WTC11 (cell line): Measurements from ENCODE around the gene IFNLR1. TPM values are rescaled to one million over a fixed set of nuclear protein-coding genes. Genes with fewer than 3 reads are reported as not detected.

Experiments used
- ATAC-seq: fragments of 200-7000 bp; cut with Tn5 transposase; 2 replicates; pipeline ENCODE4 v1.10.0; 2021; ENCODE audit warnings: mild to moderate bottlenecking, moderate library complexity
- CTCF ChIA-PET: fragments of 300-600 bp; sonication (Branson Sonifier 250); formaldehyde crosslinking; loops from one replicate; lab custom pipeline; 2021; ENCODE audit warnings: antibody characterized with exemption; lab: Charles Lee
- POLR2A ChIA-PET: fragments of 350-600 bp; sonication (Branson Sonifier 250); formaldehyde crosslinking; loops from one replicate; lab custom pipeline; 2021; ENCODE audit warnings: antibody characterized with exemption; lab: Charles Lee
- DNase-seq: peaks from one replicate; pipeline ENCODE4 v3.0.0; 2021; ENCODE audit warnings: low spot score
- H3K27ac Mint-ChIP-seq: 2 replicates; pipeline ENCODE4 v1.8.0; 2021; ENCODE audit warnings: mixed read lengths
- H3K27me3 Mint-ChIP-seq: 2 replicates; pipeline ENCODE4 v1.8.0; 2021; ENCODE audit warnings: low read depth, mild to moderate bottlenecking, moderate library complexity, mixed read lengths
- H3K36me3 Mint-ChIP-seq: 2 replicates; pipeline ENCODE4 v1.8.0; 2021; ENCODE audit warnings: mixed read lengths
- H3K4me1 Mint-ChIP-seq: 2 replicates; pipeline ENCODE4 v1.8.0; 2022; ENCODE audit warnings: mixed read lengths
- H3K4me3 Mint-ChIP-seq: 2 replicates; pipeline ENCODE4 v1.8.0; 2021; ENCODE audit warnings: mild to moderate bottlenecking, moderate library complexity, mixed read lengths
- H3K9me3 Mint-ChIP-seq: 2 replicates; pipeline ENCODE4 v1.8.0; 2021; ENCODE audit warnings: mixed read lengths
- ELF4 ChIP-seq: sonication (generic); formaldehyde crosslinking; IDR thresholded peaks from 2 replicates; pipeline ENCODE4 v1.8.1; 2022; ENCODE audit warnings: low read depth, mild to moderate bottlenecking, moderate library complexity, missing genetic modification reagents
- EMX1 ChIP-seq: fragments of 250-450 bp; sonication (Bioruptor Pico); IDR thresholded peaks from 2 replicates; pipeline ENCODE4 v1.8.0; 2021; ENCODE audit warnings: mild to moderate bottlenecking
- FOXK1 ChIP-seq: sonication (generic); formaldehyde crosslinking; IDR thresholded peaks from 2 replicates; pipeline ENCODE4 v1.8.0; 2022; ENCODE audit warnings: mild to moderate bottlenecking, moderate library complexity, missing genetic modification reagents
- GRHL2 ChIP-seq: fragments of 250-450 bp; sonication (Bioruptor Pico); IDR thresholded peaks from 2 replicates; pipeline ENCODE4 v1.8.0; 2022; ENCODE audit warnings: mild to moderate bottlenecking, moderate library complexity; ENCODE audit not compliant: insufficient replicate concordance, severe bottlenecking
- IRF2 ChIP-seq: sonication (generic); formaldehyde crosslinking; IDR thresholded peaks from 2 replicates; pipeline ENCODE4 v1.8.0; 2022; ENCODE audit warnings: low read depth, missing genetic modification reagents, borderline replicate concordance
- RELA ChIP-seq: sonication (generic); formaldehyde crosslinking; IDR thresholded peaks from 2 replicates; pipeline ENCODE4 v1.8.1; 2022; ENCODE audit warnings: missing genetic modification reagents, mild to moderate bottlenecking, borderline replicate concordance
- TEAD1 ChIP-seq: sonication (generic); formaldehyde crosslinking; IDR thresholded peaks from 2 replicates; pipeline ENCODE4 v1.8.0; 2022; ENCODE audit warnings: mild to moderate bottlenecking, missing genetic modification reagents
- TP53 ChIP-seq: sonication (generic); formaldehyde crosslinking; IDR thresholded peaks from 2 replicates; pipeline ENCODE4 v1.8.1; 2023; ENCODE audit warnings: mild to moderate bottlenecking, missing genetic modification reagents
- ZBTB21 ChIP-seq: sonication (generic); formaldehyde crosslinking; IDR thresholded peaks from 2 replicates; pipeline ENCODE4 v1.8.1; 2023; ENCODE audit warnings: mild to moderate bottlenecking, missing genetic modification reagents, borderline replicate concordance
- ZNF423 ChIP-seq: fragments of 250-450 bp; sonication (Bioruptor Pico); IDR thresholded peaks from 2 replicates; pipeline ENCODE4 v2.1.2; 2022; ENCODE audit warnings: mild to moderate bottlenecking, moderate library complexity
- total RNA-seq: library from RNA; stranded (reverse); gene quantifications from 3 replicates; pipeline ENCODE4 v1.2.3, GENCODE V29; 2021
- TF ChIP-seq, protein P1 (sequence below): fragments of 250-450 bp; sonication (Bioruptor Pico); IDR thresholded peaks from 2 replicates; pipeline ENCODE4 v2.1.2; 2022; ENCODE audit warnings: mild to moderate bottlenecking, moderate library complexity
- TF ChIP-seq, protein P2 (sequence below): sonication (generic); formaldehyde crosslinking; IDR thresholded peaks from 2 replicates; pipeline ENCODE4 v1.8.1; 2023; ENCODE audit warnings: mild to moderate bottlenecking, missing genetic modification reagents, borderline replicate concordance
- TF ChIP-seq, protein P3 (sequence below): sonication (generic); formaldehyde crosslinking; conservative IDR thresholded peaks from 2 replicates; pipeline ENCODE4 v1.8.1; 2022; ENCODE audit warnings: mild to moderate bottlenecking, missing genetic modification reagents
- TF ChIP-seq, protein P4 (sequence below): sonication (generic); formaldehyde crosslinking; IDR thresholded peaks from 2 replicates; pipeline ENCODE4 v1.8.1; 2023; ENCODE audit warnings: mild to moderate bottlenecking, moderate library complexity, missing genetic modification reagents
- TF ChIP-seq, protein P5 (sequence below): sonication (generic); formaldehyde crosslinking; IDR thresholded peaks from 2 replicates; pipeline ENCODE4 v1.8.0; 2022; ENCODE audit warnings: mild to moderate bottlenecking, missing genetic modification reagents
- TF ChIP-seq, protein P6 (sequence below): sonication (generic); formaldehyde crosslinking; IDR thresholded peaks from 2 replicates; pipeline ENCODE4 v1.8.0; 2022; ENCODE audit warnings: missing genetic modification reagents
- TF ChIP-seq, protein P7 (sequence below): sonication (generic); formaldehyde crosslinking; IDR thresholded peaks from 2 replicates; pipeline ENCODE4 v1.8.1; 2022; ENCODE audit warnings: low read depth, missing genetic modification reagents, borderline replicate concordance

IFNLR1 gene
- total RNA-seq, 1 experiment from 2014 or later, result 6.6 TPM

DNA sequence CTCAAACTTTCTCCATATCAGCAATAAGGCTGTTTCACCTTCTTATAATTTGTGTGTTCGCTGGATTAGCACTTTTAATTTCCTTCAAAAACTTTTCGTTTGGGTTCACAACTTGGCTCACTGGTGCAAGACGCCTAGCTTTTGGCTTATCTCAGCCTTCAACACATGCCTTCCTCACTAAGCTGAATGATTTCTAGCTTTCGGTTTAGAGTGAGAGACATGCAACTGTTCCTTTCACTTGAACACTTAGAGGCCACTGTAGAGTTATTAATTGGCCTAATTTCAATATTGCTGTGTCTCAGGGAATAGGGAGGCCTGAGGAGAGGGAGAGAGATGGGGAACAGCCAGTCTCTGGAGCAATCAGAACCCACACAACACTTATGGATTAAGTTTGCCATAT lies 41.2 kb upstream of the IFNLR1 start (continued):
- TF ChIP-seq, protein P1, sequence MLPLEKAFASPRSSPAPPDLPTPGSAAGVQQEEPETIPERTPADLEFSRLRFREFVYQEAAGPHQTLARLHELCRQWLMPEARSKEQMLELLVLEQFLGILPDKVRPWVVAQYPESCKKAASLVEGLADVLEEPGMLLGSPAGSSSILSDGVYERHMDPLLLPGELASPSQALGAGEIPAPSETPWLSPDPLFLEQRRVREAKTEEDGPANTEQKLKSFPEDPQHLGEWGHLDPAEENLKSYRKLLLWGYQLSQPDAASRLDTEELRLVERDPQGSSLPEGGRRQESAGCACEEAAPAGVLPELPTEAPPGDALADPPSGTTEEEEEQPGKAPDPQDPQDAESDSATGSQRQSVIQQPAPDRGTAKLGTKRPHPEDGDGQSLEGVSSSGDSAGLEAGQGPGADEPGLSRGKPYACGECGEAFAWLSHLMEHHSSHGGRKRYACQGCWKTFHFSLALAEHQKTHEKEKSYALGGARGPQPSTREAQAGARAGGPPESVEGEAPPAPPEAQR, result no peak
- TF ChIP-seq ELF4 (CRISPR knock-in tag) (no peak), EMX1 (CRISPR knock-in tag) (no peak), TP53 (CRISPR knock-in tag) (no peak)
- TF ChIP-seq, protein P2, sequence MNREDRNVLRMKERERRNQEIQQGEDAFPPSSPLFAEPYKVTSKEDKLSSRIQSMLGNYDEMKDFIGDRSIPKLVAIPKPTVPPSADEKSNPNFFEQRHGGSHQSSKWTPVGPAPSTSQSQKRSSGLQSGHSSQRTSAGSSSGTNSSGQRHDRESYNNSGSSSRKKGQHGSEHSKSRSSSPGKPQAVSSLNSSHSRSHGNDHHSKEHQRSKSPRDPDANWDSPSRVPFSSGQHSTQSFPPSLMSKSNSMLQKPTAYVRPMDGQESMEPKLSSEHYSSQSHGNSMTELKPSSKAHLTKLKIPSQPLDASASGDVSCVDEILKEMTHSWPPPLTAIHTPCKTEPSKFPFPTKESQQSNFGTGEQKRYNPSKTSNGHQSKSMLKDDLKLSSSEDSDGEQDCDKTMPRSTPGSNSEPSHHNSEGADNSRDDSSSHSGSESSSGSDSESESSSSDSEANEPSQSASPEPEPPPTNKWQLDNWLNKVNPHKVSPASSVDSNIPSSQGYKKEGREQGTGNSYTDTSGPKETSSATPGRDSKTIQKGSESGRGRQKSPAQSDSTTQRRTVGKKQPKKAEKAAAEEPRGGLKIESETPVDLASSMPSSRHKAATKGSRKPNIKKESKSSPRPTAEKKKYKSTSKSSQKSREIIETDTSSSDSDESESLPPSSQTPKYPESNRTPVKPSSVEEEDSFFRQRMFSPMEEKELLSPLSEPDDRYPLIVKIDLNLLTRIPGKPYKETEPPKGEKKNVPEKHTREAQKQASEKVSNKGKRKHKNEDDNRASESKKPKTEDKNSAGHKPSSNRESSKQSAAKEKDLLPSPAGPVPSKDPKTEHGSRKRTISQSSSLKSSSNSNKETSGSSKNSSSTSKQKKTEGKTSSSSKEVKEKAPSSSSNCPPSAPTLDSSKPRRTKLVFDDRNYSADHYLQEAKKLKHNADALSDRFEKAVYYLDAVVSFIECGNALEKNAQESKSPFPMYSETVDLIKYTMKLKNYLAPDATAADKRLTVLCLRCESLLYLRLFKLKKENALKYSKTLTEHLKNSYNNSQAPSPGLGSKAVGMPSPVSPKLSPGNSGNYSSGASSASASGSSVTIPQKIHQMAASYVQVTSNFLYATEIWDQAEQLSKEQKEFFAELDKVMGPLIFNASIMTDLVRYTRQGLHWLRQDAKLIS (CRISPR knock-in tag), result no peak
- TF ChIP-seq, protein P3, sequence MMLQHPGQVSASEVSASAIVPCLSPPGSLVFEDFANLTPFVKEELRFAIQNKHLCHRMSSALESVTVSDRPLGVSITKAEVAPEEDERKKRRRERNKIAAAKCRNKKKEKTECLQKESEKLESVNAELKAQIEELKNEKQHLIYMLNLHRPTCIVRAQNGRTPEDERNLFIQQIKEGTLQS (CRISPR knock-in tag), result no peak

DNA sequence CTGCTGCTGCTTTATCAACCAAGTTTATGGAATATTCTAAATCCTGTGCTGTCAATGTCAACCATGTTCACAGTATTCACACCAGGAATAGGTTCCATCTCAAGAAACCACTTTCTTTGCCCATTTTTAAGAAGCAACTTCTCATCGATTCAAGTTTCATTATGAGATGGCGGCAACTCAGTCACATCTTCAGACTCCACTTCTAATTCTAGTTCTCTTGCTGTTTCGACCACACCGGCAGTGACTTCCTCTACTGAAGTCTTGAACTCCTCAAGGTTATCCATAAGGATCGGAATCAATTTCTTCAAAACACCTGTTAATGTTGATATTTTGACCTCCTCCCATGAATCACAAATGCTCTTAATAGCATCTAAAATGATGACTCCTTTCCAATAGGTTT lies 39.7 kb upstream of the IFNLR1 start:
- ChIA-PET POLR2A (no interaction called here), CTCF (no interaction called here)
- Mint-ChIP-seq H3K27ac (no peak overlapping the region), H3K9me3 (no peaks in the 10 kb centered on the region), H3K4me3 (no peak overlapping the region), H3K36me3 (no peaks in the 10 kb centered on the region), H3K4me1 (no peaks in the 10 kb centered on the region), H3K27me3 (no peaks in the 10 kb centered on the region)
- DNase-seq, result no peak
- no peak for ATAC-seq
- TF ChIP-seq, protein P4, sequence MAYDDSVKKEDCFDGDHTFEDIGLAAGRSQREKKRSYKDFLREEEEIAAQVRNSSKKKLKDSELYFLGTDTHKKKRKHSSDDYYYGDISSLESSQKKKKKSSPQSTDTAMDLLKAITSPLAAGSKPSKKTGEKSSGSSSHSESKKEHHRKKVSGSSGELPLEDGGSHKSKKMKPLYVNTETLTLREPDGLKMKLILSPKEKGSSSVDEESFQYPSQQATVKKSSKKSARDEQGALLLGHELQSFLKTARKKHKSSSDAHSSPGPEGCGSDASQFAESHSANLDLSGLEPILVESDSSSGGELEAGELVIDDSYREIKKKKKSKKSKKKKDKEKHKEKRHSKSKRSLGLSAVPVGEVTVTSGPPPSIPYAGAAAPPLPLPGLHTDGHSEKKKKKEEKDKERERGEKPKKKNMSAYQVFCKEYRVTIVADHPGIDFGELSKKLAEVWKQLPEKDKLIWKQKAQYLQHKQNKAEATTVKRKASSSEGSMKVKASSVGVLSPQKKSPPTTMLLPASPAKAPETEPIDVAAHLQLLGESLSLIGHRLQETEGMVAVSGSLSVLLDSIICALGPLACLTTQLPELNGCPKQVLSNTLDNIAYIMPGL (CRISPR knock-in tag), result no peak
- TF ChIP-seq, protein P5, sequence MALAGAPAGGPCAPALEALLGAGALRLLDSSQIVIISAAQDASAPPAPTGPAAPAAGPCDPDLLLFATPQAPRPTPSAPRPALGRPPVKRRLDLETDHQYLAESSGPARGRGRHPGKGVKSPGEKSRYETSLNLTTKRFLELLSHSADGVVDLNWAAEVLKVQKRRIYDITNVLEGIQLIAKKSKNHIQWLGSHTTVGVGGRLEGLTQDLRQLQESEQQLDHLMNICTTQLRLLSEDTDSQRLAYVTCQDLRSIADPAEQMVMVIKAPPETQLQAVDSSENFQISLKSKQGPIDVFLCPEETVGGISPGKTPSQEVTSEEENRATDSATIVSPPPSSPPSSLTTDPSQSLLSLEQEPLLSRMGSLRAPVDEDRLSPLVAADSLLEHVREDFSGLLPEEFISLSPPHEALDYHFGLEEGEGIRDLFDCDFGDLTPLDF (CRISPR knock-in tag), result no peak
- TF ChIP-seq, protein P6, sequence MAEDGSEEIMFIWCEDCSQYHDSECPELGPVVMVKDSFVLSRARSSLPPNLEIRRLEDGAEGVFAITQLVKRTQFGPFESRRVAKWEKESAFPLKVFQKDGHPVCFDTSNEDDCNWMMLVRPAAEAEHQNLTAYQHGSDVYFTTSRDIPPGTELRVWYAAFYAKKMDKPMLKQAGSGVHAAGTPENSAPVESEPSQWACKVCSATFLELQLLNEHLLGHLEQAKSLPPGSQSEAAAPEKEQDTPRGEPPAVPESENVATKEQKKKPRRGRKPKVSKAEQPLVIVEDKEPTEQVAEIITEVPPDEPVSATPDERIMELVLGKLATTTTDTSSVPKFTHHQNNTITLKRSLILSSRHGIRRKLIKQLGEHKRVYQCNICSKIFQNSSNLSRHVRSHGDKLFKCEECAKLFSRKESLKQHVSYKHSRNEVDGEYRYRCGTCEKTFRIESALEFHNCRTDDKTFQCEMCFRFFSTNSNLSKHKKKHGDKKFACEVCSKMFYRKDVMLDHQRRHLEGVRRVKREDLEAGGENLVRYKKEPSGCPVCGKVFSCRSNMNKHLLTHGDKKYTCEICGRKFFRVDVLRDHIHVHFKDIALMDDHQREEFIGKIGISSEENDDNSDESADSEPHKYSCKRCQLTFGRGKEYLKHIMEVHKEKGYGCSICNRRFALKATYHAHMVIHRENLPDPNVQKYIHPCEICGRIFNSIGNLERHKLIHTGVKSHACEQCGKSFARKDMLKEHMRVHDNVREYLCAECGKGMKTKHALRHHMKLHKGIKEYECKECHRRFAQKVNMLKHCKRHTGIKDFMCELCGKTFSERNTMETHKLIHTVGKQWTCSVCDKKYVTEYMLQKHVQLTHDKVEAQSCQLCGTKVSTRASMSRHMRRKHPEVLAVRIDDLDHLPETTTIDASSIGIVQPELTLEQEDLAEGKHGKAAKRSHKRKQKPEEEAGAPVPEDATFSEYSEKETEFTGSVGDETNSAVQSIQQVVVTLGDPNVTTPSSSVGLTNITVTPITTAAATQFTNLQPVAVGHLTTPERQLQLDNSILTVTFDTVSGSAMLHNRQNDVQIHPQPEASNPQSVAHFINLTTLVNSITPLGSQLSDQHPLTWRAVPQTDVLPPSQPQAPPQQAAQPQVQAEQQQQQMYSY, result no peak
- TF ChIP-seq, protein P7, sequence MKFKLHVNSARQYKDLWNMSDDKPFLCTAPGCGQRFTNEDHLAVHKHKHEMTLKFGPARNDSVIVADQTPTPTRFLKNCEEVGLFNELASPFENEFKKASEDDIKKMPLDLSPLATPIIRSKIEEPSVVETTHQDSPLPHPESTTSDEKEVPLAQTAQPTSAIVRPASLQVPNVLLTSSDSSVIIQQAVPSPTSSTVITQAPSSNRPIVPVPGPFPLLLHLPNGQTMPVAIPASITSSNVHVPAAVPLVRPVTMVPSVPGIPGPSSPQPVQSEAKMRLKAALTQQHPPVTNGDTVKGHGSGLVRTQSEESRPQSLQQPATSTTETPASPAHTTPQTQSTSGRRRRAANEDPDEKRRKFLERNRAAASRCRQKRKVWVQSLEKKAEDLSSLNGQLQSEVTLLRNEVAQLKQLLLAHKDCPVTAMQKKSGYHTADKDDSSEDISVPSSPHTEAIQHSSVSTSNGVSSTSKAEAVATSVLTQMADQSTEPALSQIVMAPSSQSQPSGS, result no peak
- TF ChIP-seq ZBTB21 (CRISPR knock-in tag) (no peak), TEAD1 (CRISPR knock-in tag) (no peak), IRF2 (CRISPR knock-in tag) (no peak), FOXK1 (CRISPR knock-in tag) (no peak), ZNF423 (no peak), GRHL2 (no peak), RELA (no peak)
- TF ChIP-seq, protein P3 (CRISPR knock-in tag), result no peak
